ENCODE data around the gene WDR7. TPM values are rescaled to one million over a fixed set of nuclear protein-coding genes. Genes with fewer than 3 reads are reported as not detected.

The WDR7 gene
- total RNA-seq, 1 experiment from 2014 or later: 11.5 TPM

- CTCF ChIA-PET: no interaction called here
- no TSS peak for BruUV-seq (replicated peaks)
- no peak for ATAC-seq
Measured at GRCh38 chr18:56952026-56952425, 300.9 kb downstream of the WDR7 start.

DNA sequence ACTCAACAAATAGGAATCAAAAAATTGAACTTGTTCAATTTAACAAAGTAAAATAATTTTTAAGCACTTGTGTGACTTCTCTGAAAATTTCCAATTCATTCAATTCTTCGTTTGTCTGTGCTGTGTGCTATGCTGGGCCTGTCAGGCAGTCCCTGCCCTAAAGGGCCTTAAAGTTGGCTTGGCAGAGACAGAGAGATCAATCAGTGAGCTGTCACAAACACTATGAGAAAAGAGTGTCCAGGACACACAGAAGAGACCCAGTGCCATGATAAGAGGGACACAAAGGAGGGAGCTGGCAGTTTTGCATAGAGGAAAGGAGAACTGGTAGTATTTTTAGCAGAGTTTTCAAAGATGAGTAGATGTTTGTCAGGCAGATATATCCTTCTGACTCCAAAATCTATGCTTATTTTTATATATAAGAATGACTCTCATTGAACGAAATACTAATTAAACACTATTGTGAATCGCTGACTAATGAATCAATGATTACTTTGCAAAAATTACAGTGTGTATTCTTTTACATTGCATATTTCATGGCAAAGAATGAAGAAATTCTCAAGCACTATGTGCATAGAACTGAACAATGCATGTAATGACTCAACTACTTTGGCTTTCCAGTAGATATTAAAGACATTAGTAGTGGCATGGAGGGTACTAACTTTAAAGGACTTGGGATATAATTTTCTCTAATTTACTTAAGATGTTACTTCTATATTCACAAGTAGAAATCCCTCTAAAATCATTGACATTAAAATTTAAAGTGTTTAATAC, 302.5 kb downstream of the WDR7 start:
- no peaks in the 10 kb centered on the region for H4K20me1 ChIP-seq (ENCODE audit: insufficient read depth)
- H3K4me1 ChIP-seq (ENCODE audit: control insufficient read depth in 1 of 2, insufficient read depth in 2 of 2, low read length in 2 of 2): no peaks in the 10 kb centered on the region
- no peak for ATAC-seq
- TF ChIP-seq ATF3 (IDR thresholded peaks at IDR 0.05) (no peak), POLR2AphosphoS5 (IDR thresholded peaks at IDR 0.05; ENCODE audit: low read depth, low read length) (no peak), CEBPB (IDR thresholded peaks at IDR 0.05; ENCODE audit: low read depth) (no peak), ZNF274 (IDR thresholded peaks at IDR 0.05; ENCODE audit: low read depth, low read length) (no peak), ZBTB33 (IDR thresholded peaks at IDR 0.05; ENCODE audit: extremely low read depth, insufficient replicate concordance, low read length) (no peak), CBX3 (IDR thresholded peaks at IDR 0.05; ENCODE audit: low read depth) (no peak), REST (IDR thresholded peaks at IDR 0.05; ENCODE audit: low read depth) (no peak), SIN3A (IDR thresholded peaks at IDR 0.05; ENCODE audit: low read depth) (no peak)

More at GRCh38 chr18:56952026-56952425, 300.9 kb downstream of the WDR7 start:
- DNase-seq (ENCODE audit: low read depth, low spot score): no peak
- H4K20me1 ChIP-seq (ENCODE audit: insufficient read depth): no peaks in the 10 kb centered on the region
- no peak overlapping the region for H3K4me3 ChIP-seq (replicated peaks in 1 of 2; ENCODE audit: low read depth in 1 of 2, low read length in 2 of 2)
- no peak overlapping the region for H3K27ac ChIP-seq (ENCODE audit: low read depth, low read length)
- no peaks in the 10 kb centered on the region for H3K9me3 ChIP-seq (ENCODE audit: control insufficient read depth in 1 of 2, insufficient read depth in 1 of 2, low read depth in 1 of 2, low read length in 2 of 2)
- RAD21 ChIA-PET (ENCODE audit: low non-redundant PET in 1 of 2, low total read pairs in 2 of 2, uncharacterized antibody in 2 of 2, unreplicated experiment in 2 of 2): no interaction called here
- no peak overlapping the region for H3K9ac ChIP-seq (ENCODE audit: low read length)
- H2AFZ ChIP-seq (ENCODE audit: low read depth, low read length, poor library complexity, severe bottlenecking): no peak overlapping the region
- no peak overlapping the region for H3K4me2 ChIP-seq (ENCODE audit: low read length)
- intact Hi-C loops (cut with micrococcal nuclease): loop anchor here (5.0 kb wide), 1 partner anchor 50 kb away; no protein-coding TSS in a partner anchor
- no peaks in the 10 kb centered on the region for H3K27me3 ChIP-seq (ENCODE audit: insufficient read depth, low read length)
- H3K9me2 ChIP-seq (ENCODE audit: insufficient read depth): no peaks in the 10 kb centered on the region
- no peak for TF ChIP-seq RAD21 (IDR thresholded peaks at IDR 0.05; ENCODE audit: low read depth)
- no peak for TF ChIP-seq SIN3A (IDR thresholded peaks at IDR 0.05; ENCODE audit: low read depth)
- TF ChIP-seq SRF (IDR thresholded peaks at IDR 0.05; ENCODE audit: low read depth): no peak
- TF ChIP-seq ATF3 (IDR thresholded peaks at IDR 0.05): no peak
- TF ChIP-seq, protein P1, sequence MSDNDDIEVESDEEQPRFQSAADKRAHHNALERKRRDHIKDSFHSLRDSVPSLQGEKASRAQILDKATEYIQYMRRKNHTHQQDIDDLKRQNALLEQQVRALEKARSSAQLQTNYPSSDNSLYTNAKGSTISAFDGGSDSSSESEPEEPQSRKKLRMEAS (IDR thresholded peaks at IDR 0.05): no peak
- no peak for TF ChIP-seq ZFX (IDR thresholded peaks at IDR 0.05)
- TF ChIP-seq ZNF274 (IDR thresholded peaks at IDR 0.05; ENCODE audit: low read depth, low read length): no peak
- TF ChIP-seq EGR1 (IDR thresholded peaks at IDR 0.05; ENCODE audit: low read depth): no peak
- no peak for TF ChIP-seq SP1 (IDR thresholded peaks at IDR 0.05; ENCODE audit: low read depth)
- no peaks in the 10 kb centered on the region for H3K4me1 ChIP-seq (ENCODE audit: control insufficient read depth in 1 of 2, insufficient read depth in 2 of 2, low read length in 2 of 2)
- POLR2A ChIA-PET: no interaction called here
- H3K36me3 ChIP-seq (ENCODE audit: control insufficient read depth in 1 of 2, insufficient read depth in 2 of 2, low read length in 2 of 2): no peaks in the 10 kb centered on the region
- no peaks in the 10 kb centered on the region for H3K79me2 ChIP-seq (ENCODE audit: insufficient read depth, low read length)

More for the DNA sequence above, 302.5 kb downstream of the WDR7 start:
- intact Hi-C loops (cut with micrococcal nuclease): loop anchor here (5.0 kb wide), 1 partner anchor 51 kb away; no protein-coding TSS in a partner anchor
- Histone ChIP-seq H3K79me2 (ENCODE audit: insufficient read depth, low read length) (no peaks in the 10 kb centered on the region), H3K9me2 (ENCODE audit: insufficient read depth) (no peaks in the 10 kb centered on the region), H3K27ac (ENCODE audit: low read depth, low read length) (no peak overlapping the region), H2AFZ (ENCODE audit: low read depth, low read length, poor library complexity, severe bottlenecking) (no peak overlapping the region), H3K36me3 (ENCODE audit: control insufficient read depth in 1 of 2, insufficient read depth in 2 of 2, low read length in 2 of 2) (no peaks in the 10 kb centered on the region), H3K4me2 (ENCODE audit: low read length) (no peak overlapping the region), H3K9me3 (ENCODE audit: control insufficient read depth in 1 of 2, insufficient read depth in 1 of 2, low read depth in 1 of 2, low read length in 2 of 2) (no peaks in the 10 kb centered on the region), H3K9ac (ENCODE audit: low read length) (no peak overlapping the region), H3K4me3 (replicated peaks in 1 of 2; ENCODE audit: low read depth in 1 of 2, low read length in 2 of 2) (no peak overlapping the region), H3K27me3 (ENCODE audit: insufficient read depth, low read length) (no peaks in the 10 kb centered on the region)
- ChIA-PET CTCF (no interaction called here), POLR2A (no interaction called here), RAD21 (ENCODE audit: low non-redundant PET in 1 of 2, low total read pairs in 2 of 2, uncharacterized antibody in 2 of 2, unreplicated experiment in 2 of 2) (no interaction called here)
- BruUV-seq (replicated peaks): no TSS peak
- DNase-seq (ENCODE audit: low read depth, low spot score): no peak
